GM19099 (cell line): ENCODE results near the gene SLC25A31.

Experiments
- POLR2A ChIP-seq: IDR thresholded peaks from 3 replicates; pipeline ENCODE4 v1.6.1; 2011; ENCODE audit warnings: low read depth; ENCODE audit not compliant: insufficient read length; ENCODE audit errors: extremely low read depth

The SLC25A31 gene

DNA sequence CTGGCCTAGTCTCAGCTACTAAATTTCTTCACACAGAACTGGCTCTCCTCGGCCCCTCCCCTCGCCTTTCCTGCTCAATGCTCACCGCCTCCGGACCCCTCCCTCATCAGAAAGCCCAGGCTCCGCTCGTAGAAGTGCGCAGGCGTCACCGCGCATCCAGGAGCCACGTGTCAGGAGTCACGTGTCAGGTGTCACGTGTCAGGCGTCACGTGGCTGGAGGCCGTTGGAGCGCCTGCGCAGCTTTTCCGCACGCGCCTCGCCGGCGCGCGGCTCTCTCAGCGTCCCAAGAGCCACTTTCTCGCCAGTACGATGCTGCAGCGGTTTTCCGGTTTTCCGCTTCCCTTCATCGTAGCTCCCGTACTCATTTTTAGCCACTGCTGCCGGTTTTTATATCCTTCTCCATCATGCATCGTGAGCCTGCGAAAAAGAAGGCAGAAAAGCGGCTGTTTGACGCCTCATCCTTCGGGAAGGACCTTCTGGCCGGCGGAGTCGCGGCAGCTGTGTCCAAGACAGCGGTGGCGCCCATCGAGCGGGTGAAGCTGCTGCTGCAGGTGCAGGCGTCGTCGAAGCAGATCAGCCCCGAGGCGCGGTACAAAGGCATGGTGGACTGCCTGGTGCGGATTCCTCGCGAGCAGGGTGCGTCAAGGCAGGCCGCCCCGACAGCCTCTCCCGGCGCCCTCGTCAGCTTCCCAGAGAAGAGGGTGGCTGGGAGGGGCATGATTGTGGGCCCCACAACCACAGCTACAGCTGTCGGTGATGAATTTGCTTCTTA, at the start of gene SLC25A31:
TSS of gene SLC25A31 (plus strand) at position 259 of the 772 bp plus-strand sequence. CDS start at position 405, 146 bp downstream.
- no peak for TF ChIP-seq POLR2A

DNA sequence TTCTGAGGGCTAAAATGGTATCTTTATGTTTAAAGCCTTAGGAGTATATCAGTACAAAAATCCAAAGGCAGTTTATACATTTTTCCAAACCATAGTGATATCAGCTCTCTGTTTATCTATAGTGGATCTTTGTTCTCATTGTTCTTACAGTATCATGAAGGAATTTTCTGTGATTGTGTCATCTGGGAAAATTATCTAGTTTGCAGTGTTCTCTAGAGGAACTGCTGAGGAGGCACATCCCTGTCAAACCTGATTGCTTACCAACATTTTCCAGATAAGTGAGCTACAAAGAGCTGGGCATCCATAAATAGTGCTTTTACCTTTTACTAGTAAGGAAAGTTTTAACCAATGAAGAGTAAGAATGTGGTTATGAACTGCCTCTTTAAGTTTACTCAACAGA, 44.9 kb upstream of the SLC25A31 start:
- no peak for TF ChIP-seq POLR2A

DNA sequence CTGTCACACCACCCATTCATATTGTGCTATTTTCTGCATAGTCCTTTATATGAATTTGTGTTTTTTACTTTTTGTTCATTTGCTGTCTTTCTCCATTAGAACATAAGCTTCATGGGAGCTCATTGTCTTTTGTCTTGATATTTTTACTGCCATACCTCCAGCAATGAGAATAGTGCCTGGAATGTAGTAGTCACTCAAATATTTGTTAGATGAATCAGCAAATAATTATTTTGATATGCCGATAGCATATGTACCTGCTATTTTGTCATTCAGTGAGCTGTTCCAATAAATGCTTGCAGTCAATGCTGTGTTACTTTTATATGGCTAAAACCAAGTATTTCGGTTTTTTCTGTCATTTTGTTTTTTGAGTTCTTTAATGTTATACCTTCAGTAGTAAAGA, 43.5 kb upstream of the SLC25A31 start:
- TF ChIP-seq POLR2A = no peak

DNA sequence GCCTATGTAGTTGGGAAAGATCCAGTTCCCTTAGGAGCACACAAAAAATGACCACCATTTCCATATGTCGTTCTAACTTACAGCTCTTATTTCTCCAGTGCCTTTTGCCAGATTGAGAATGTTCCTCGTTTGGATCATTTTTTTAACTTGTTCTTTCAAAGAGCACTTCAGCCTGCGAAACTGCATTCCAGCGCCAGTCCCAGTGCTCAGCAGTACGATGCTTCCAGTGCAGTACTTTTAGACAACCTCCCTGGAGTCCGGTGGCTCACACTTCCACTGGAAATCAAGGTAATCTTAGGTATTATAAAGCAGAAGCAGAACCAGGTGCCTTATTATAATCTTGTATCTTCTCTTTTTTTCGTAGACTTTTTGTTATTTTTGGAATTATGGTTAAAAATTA, 42.6 kb upstream of the SLC25A31 start:
- no peak for TF ChIP-seq POLR2A

DNA sequence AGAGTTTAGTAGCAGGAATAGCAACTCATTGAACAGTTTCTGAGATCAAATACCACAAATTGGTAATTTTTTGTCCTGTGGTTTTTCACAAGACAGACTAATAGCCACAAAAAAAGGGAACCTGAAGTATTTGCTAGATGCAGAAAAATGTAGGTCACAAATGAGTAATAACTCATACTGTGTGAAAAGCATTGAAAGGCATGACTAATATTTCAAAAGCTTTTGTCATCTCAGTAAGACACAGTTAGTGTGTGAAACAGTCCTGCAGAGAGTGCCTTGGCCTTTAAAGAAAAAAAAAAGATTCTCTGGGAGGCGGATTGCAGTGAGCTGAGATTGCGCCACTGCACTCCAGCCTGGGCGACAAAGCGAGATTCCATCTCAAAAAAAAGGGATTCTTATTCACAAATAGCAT, 31.4 kb upstream of the SLC25A31 start:
- no peak for TF ChIP-seq POLR2A

DNA sequence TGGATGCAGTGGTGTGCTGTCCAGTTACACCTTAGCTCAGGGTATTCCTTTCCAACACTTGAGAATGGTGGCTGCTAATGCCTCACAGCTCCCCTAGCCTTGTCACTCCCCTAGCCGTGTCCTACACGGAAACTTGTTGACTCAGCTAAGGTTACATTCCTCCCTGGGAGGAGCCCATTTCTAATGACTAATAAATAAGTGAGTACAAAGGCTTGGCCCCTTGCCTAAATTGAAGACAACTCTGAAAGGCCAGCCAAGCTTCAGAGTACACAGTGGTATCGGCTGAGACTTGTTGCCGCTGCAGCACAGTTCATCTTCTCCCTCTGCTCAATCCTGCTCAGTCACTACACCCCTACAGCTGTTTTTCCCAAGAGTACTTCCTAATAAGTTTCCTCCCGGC, 21.2 kb upstream of the SLC25A31 start:
- TF ChIP-seq POLR2A = no peak

DNA sequence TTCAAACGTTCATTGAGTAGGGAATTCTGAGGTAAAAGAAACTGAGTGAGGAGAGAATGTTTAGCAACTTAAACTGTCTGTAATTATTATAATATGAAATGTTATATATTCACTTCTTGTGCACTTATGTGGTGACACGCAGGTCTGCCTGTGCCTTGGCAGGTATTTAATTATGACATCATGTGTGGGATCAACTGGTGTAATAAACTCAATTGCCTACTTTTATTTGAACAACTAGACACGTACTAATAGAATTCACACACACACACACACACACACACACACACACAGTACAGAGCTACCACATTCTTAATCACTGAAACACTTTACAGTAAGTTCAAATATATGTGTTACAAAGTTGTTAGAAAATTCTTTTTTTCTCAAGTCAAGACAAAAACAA, 20.7 kb upstream of the SLC25A31 start:
- TF ChIP-seq POLR2A = no peak

DNA sequence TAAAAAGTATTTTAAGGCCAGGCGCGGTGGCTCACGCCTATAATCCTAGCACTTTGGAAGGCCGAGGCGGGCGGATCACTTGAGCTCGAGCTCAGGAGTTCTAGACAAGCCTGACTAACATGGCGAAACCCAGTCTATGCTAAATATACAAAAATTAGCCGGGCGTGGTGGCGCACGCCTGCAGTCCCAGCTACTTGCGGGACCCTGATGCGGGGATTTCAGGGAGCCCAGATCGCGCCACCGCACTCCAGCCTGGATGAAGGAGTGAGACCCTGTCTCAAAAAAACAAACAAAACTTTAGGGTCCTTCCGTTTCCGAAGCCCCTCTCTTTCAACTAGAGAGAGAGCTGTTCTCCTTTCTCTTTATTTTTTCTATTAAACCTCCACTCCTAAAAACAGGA, 1.2 kb downstream of the SLC25A31 start:
- no peak for TF ChIP-seq POLR2A

DNA sequence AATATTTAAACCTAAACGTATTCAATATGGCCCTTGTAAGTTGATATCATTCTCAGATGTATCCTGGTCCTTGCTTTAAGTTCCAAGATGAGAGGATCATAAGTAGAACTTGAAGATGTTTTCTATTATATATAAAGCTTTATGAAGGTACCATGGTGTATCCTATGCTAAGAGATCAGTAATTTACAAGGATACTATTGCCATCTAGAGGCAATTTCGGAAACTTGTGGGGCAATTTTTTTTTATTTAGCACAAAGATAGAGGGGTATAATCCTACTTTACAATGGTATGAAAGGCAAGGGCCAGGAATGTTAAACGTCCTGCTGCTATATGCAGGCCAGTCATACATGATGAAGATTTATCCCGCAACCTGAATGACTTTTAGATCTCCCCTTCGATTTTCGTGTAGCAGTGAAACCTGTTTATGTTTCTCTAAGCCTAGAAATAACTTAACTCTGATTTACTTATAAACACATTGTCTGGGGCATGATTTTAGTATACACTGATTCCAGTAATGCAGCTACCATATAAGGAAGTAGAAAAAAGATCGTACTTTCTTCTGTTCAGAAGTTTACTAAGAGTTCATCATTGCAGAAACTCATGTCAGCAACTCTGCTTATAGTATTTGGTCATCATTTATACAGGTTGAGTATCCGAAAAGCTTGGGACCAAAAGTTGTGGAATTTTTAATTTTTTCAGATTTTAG, 2.6 kb downstream of the SLC25A31 start:
- no peak for TF ChIP-seq POLR2A

DNA sequence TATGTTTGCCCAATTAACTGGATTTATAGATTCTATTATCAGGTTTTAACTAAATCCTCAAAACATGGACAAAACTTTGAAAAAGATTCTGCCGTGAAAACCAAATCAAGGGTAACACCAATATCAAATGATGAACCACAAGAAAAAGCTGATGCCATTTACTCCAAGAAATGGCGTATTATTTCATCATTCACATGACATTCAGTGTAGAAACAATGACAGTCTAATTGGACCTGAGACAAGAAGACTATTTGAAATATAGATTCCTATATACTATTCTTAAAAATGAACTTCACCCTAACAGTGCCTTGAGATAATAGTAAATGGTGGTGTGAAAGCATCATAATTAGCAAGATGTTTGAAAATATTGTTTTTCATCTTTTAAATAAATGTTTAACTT, 4.8 kb downstream of the SLC25A31 start:
- no peak for TF ChIP-seq POLR2A

DNA sequence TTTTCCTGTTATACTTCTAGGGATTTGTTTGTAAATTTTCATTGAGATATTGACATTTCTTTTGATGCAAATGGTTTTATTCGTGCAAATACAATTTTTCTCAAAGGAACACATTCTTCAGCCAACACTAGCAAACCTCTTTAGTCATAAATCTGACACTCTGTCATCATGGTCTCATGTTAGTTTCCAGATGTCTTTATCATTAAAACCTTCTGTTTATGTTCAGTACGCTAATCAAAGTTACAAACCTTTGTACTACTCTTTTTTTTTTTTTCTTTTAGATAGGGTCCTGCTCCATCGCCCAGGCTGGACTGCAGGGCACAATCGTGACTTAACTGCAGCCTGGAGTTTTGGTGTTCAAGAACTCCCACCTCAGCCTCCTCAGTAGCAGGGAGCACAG, 7.1 kb downstream of the SLC25A31 start:
- no peak for TF ChIP-seq POLR2A

DNA sequence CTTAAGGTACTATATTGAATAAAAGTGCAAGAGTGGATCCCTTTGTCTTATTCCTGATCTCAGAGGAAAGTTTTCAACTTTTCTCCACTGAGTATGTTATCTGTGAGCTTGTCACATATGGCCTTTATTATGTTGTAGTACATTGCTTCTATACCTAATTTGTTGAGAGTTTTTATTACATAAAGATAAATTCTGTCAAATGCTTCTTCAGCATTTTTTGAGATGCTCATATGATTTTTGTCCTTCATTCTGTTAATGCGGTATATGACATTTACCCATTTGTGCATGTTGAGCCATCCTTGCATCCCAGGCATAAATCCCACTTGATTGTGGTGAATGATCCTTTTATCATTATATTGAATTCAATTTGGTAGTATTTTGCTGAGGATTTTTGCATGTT, 11.0 kb downstream of the SLC25A31 start:
- no peak for TF ChIP-seq POLR2A

DNA sequence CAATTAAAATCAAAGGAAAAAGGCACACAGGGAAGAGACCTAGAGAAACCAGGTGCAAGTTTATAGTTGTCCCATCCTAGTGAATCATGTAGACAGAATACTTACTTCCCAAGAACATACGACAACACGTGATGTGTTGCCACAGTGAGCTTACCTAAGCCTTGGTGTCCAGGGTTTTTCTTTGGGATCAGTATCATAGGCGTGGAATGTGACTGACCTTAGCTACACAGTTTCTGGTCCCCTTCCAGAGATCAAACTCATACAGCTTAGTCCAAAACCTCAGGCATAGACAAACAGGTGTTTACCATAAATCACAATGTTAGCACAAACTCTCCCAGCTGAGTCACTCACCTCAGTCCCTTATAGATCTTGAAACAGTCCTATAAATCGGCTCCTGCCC, 17.7 kb downstream of the SLC25A31 start:
- TF ChIP-seq POLR2A = no peak

DNA sequence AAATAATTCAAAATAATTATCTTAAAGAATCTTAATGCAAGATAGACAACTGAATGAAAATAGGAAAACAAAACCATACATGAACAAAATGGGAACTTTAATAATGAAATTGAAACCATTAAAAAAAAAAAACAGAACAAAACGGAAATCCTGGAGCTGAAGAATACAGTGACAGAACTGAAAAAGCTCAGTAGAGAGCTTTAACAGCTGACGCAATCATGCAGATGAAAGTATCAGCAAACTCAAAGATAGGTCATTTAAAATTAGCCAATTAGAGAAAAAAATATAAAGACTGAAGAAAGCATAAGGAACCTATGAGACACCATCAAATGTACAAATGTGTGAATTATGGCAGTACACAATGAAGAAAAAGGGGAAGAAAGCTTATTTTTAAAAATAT, 18.8 kb downstream of the SLC25A31 start:
- no peak for TF ChIP-seq POLR2A

DNA sequence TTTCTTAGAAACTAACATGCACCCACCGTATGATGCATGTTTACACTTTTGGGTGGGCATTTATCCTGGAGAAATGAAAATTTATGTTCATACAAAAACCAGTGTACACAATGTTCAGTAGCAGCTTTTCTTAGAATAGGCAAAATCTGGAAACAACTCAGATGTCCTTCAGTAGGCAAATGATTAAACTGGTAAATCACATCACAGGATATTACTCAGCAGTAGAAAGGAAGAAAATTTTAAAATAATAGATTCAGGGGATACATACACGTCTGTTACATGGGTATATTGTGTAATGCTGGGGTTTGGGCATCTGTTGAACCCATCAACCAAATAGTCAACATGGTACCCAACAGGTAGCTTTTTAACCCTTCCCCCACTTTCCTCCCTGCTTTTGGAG, 26.7 kb downstream of the SLC25A31 start:
- TF ChIP-seq POLR2A = no peak

DNA sequence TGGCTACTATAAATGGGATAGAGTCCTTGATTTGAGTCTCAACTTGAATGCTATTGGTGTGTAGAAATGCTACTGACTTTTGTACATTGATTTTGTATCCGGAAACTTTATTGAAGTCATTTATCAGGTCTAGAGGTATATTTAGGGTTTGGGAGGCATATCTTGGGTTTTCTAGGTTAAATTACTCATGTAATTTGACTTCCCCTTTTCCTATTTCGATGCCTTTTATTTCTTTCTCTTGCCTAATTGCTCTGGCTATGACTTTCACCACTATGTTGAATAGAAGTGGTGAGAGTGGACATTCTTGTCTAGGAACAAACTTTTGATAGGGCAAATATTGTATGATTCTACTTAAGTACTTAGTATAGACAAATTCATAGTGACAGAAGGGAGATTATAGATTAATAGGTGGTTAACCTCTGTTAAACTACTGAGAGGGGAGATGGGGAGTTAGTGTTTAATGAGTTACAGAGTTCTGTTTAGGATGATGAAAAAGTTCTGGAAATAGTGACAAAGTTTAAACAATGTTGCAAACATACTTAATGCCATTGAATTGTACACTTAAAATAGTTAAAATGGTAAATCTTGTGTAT, 29.1 kb downstream of the SLC25A31 start:
- no peak for TF ChIP-seq POLR2A
